Fibroblast of lung (primary cell): ENCODE data around the gene PIGR. TPM values are rescaled to one million over a fixed set of nuclear protein-coding genes. Genes with fewer than 3 reads are reported as not detected.

Experiments used
- DNase-seq, 2 donors: peaks; one replicate each; pipeline versions ENCODE4 v3.0.0 to v3.0.0-alpha.2; 2010; ENCODE audit warnings: low read depth in 2 of 2
- H2AFZ ChIP-seq: 2 replicates; pipeline ENCODE4 v1.5.1; 2012; ENCODE audit warnings: low read length, control low read depth, inconsistent platforms
- H3K27ac ChIP-seq: 2 replicates; pipeline ENCODE4 v1.5.1; 2011; ENCODE audit warnings: low read length, control low read depth; ENCODE audit not compliant: insufficient read depth
- H3K27me3 ChIP-seq: 2 replicates; pipeline ENCODE4 v1.5.1; 2011; ENCODE audit warnings: mild to moderate bottlenecking, low read length; ENCODE audit not compliant: control insufficient read depth, insufficient read depth
- H3K36me3 ChIP-seq: 2 replicates; pipeline ENCODE4 v1.5.1; 2011; ENCODE audit warnings: low read length; ENCODE audit not compliant: control insufficient read depth, insufficient read depth
- H3K4me1 ChIP-seq: 2 replicates; pipeline ENCODE4 v1.5.1; 2011; ENCODE audit warnings: low read length; ENCODE audit not compliant: control insufficient read depth, insufficient read depth; ENCODE audit errors: extremely low read depth
- H3K4me2 ChIP-seq: 2 replicates; pipeline ENCODE4 v1.5.1; 2011; ENCODE audit warnings: low read length, control low read depth; ENCODE audit not compliant: insufficient read depth; ENCODE audit errors: extremely low read depth
- H3K4me3 ChIP-seq, 4 experiments: fragments of 200-600 bp in 1 of 4; sonication (generic) in 1 of 4; replicated peaks in 1 of 4; 2 replicates each; pipeline ENCODE4 v1.5.1; 2011 to 2016; ENCODE audit warnings: low read length in 4 of 4, low read depth in 3 of 4, mild to moderate bottlenecking in 3 of 4, control low read depth in 2 of 4, inconsistent platforms in 1 of 4, mixed read lengths in 1 of 4; ENCODE audit not compliant: insufficient read depth in 1 of 4; ENCODE audit errors: control extremely low read depth in 1 of 4
- H3K79me2 ChIP-seq: 2 replicates; pipeline ENCODE4 v1.5.1; 2012; ENCODE audit warnings: mild to moderate bottlenecking, low read length, inconsistent platforms; ENCODE audit not compliant: control insufficient read depth, insufficient read depth
- H3K9ac ChIP-seq: 2 replicates; pipeline ENCODE4 v1.5.1; 2011; ENCODE audit warnings: mild to moderate bottlenecking, low read length, control low read depth; ENCODE audit not compliant: insufficient read depth
- H3K9me3 ChIP-seq: 2 replicates; pipeline ENCODE4 v1.5.1; 2012; ENCODE audit warnings: low read depth, low read length; ENCODE audit not compliant: control insufficient read depth, insufficient read depth
- H4K20me1 ChIP-seq: 2 replicates; pipeline ENCODE4 v1.5.1; 2011; ENCODE audit warnings: low read length; ENCODE audit not compliant: control insufficient read depth, insufficient read depth; ENCODE audit errors: extremely low read depth
- EZH2 ChIP-seq: IDR thresholded peaks from 2 replicates; pipeline ENCODE4 v1.5.1; 2012; ENCODE audit warnings: low read length, control low read depth, mild to moderate bottlenecking; ENCODE audit errors: missing control alignments
- polyA plus RNA-seq, 2 donors: library from polyadenylated mRNA; depleted of rRNA in 1 of 2; stranded (reverse) in 1 of 2; unstranded in 1 of 2; fragments of >200 nt; gene quantifications; 2 replicates each; pipeline ENCODE4 v1.2.1, GENCODE V29; 2011 to 2012; ENCODE audit warnings: missing spikeins in 1 of 2
- total RNA-seq: library from RNA; depleted of rRNA; stranded (reverse); fragments of >200 nt; gene quantifications from 2 replicates; pipeline ENCODE4 v1.2.1, GENCODE V29; 2014
- TF ChIP-seq, protein P1 (sequence below), 2 donors: IDR thresholded peaks in 1 of 2; conservative IDR thresholded peaks in 1 of 2; 1 replicate in 1 of 2; 2 replicates in 1 of 2; pipeline ENCODE4 v1.5.1; 2011 to 2012; ENCODE audit warnings: low read length in 2 of 2, control low read depth in 1 of 2, inconsistent platforms in 1 of 2, low read depth in 1 of 2, mild to moderate bottlenecking in 1 of 2

The PIGR gene
- total and polyA plus RNA-seq, 2 donors (not counting 1 experiment from before 2014, with no cell fraction given), result not detected

GRCh38 chr1:206886831-206887230, 59.4 kb downstream of the PIGR start:
- H4K20me1 ChIP-seq, result no peaks in the 10 kb centered on the region
- H3K9ac ChIP-seq, result no peak overlapping the region
- H3K79me2 ChIP-seq, result no peaks in the 10 kb centered on the region
- TF ChIP-seq EZH2, result no peak
- TF ChIP-seq, protein P1, sequence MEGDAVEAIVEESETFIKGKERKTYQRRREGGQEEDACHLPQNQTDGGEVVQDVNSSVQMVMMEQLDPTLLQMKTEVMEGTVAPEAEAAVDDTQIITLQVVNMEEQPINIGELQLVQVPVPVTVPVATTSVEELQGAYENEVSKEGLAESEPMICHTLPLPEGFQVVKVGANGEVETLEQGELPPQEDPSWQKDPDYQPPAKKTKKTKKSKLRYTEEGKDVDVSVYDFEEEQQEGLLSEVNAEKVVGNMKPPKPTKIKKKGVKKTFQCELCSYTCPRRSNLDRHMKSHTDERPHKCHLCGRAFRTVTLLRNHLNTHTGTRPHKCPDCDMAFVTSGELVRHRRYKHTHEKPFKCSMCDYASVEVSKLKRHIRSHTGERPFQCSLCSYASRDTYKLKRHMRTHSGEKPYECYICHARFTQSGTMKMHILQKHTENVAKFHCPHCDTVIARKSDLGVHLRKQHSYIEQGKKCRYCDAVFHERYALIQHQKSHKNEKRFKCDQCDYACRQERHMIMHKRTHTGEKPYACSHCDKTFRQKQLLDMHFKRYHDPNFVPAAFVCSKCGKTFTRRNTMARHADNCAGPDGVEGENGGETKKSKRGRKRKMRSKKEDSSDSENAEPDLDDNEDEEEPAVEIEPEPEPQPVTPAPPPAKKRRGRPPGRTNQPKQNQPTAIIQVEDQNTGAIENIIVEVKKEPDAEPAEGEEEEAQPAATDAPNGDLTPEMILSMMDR (conservative IDR thresholded peaks at IDR 0.05 in 1 of 2, IDR thresholded peaks at IDR 0.05 in 1 of 2; ENCODE audit: low read depth in 1 of 2, low read length in 2 of 2), result no peak
- H3K4me3 ChIP-seq, result no peak overlapping the region
- peak in 1 of 2 donors; percentile 40 for DNase-seq
- peaks cover 22% of the 10 kb centered on the region for H3K4me1 ChIP-seq
- no peaks in the 10 kb centered on the region for H3K27me3 ChIP-seq
- H3K9me3 ChIP-seq, result no peaks in the 10 kb centered on the region
- no peak overlapping the region for H3K4me2 ChIP-seq
- H2AFZ ChIP-seq, result no peak overlapping the region
- no peaks in the 10 kb centered on the region for H3K36me3 ChIP-seq
- no peak overlapping the region for H3K27ac ChIP-seq

GRCh38 chr1:206885341-206886060, 60.8 kb downstream of the PIGR start:
- peaks cover 15% of the 10 kb centered on the region for H3K4me1 ChIP-seq
- no peaks in the 10 kb centered on the region for H3K36me3 ChIP-seq
- H3K4me2 ChIP-seq, result no peak overlapping the region
- TF ChIP-seq EZH2, result no peak
- TF ChIP-seq, protein P1 (conservative IDR thresholded peaks at IDR 0.05 in 1 of 2, IDR thresholded peaks at IDR 0.05 in 1 of 2; ENCODE audit: low read depth in 1 of 2, low read length in 2 of 2), result no peak
- DNase-seq, result no peak
- H3K9ac ChIP-seq, result no peak overlapping the region
- H2AFZ ChIP-seq, result no peak overlapping the region
- H3K79me2 ChIP-seq, result no peaks in the 10 kb centered on the region
- no peaks in the 10 kb centered on the region for H3K27me3 ChIP-seq
- no peak overlapping the region for H3K27ac ChIP-seq
- no peak overlapping the region for H3K4me3 ChIP-seq
- no peaks in the 10 kb centered on the region for H3K9me3 ChIP-seq
- H4K20me1 ChIP-seq, result no peaks in the 10 kb centered on the region

GRCh38 chr1:206883876-206884275, 62.4 kb downstream of the PIGR start:
- H3K4me1 ChIP-seq, result peaks cover 9% of the 10 kb centered on the region
- H3K9me3 ChIP-seq, result no peaks in the 10 kb centered on the region
- H2AFZ ChIP-seq, result no peak overlapping the region
- H3K4me2 ChIP-seq, result no peak overlapping the region
- H4K20me1 ChIP-seq, result no peaks in the 10 kb centered on the region
- no peaks in the 10 kb centered on the region for H3K79me2 ChIP-seq
- no peaks in the 10 kb centered on the region for H3K27me3 ChIP-seq
- TF ChIP-seq, protein P1 (conservative IDR thresholded peaks at IDR 0.05 in 1 of 2, IDR thresholded peaks at IDR 0.05 in 1 of 2; ENCODE audit: low read depth in 1 of 2, low read length in 2 of 2), result no peak
- no peak for TF ChIP-seq EZH2
- H3K4me3 ChIP-seq, result no peak overlapping the region
- DNase-seq, result no peak
- no peak overlapping the region for H3K27ac ChIP-seq
- H3K9ac ChIP-seq, result no peak overlapping the region
- no peaks in the 10 kb centered on the region for H3K36me3 ChIP-seq
